Measurements from ENCODE around the gene PTPRD. TPM values are rescaled to one million over a fixed set of nuclear protein-coding genes. Genes with fewer than 3 reads are reported as not detected.

The PTPRD gene
- total and polyA plus RNA-seq, 9 of the 15 experiments (the other 6 are each of a cell fraction or from before 2014, with no cell fraction given), result 0.11 TPM; not detected in 8

- no peak for ATAC-seq
- Histone ChIP-seq H3K4me2 (ENCODE audit: insufficient read depth, low read length) (no peak overlapping the region), H3K9me1 (ENCODE audit: control insufficient read depth, insufficient read depth, low read length) (no peaks in the 10 kb centered on the region), H3K27me3 (ENCODE audit: control insufficient read depth in 2 of 2, insufficient read depth in 2 of 2, low read length in 2 of 2) (no peaks in the 10 kb centered on the region), H3K36me3 (ENCODE audit: control insufficient read depth, insufficient read depth, low read length) (no peaks in the 10 kb centered on the region), H3K4me3 (no peak overlapping the region), H4K20me1 (replicated peaks; ENCODE audit: control insufficient read depth, insufficient read depth, low read length) (no peaks in the 10 kb centered on the region), H3K9ac (ENCODE audit: insufficient read depth in 1 of 2, low read depth in 2 of 2, low read length in 2 of 2) (no peak overlapping the region), H3K79me2 (ENCODE audit: control insufficient read depth, insufficient read depth, low read length) (no peaks in the 10 kb centered on the region), H2AFZ (ENCODE audit: low read depth, low read length) (no peak overlapping the region), H3K27ac (ENCODE audit: extremely low read depth, low read depth, low read length) (no peak overlapping the region), H3K9me3 (replicated peaks; ENCODE audit: control insufficient read depth, insufficient read depth, low read depth, low read length) (no peaks in the 10 kb centered on the region), H3K4me1 (replicated peaks in 1 of 2; ENCODE audit: control insufficient read depth in 2 of 2, insufficient read depth in 2 of 2, low read length in 2 of 2) (no peaks in the 10 kb centered on the region)
- ChIA-PET CTCF (ENCODE audit: low intra/inter-chr PET ratio) (no interaction called here), POLR2A (no interaction called here)
- FAIRE-seq, result no peak
- intact Hi-C loops (cut with micrococcal nuclease), result no loop called here
- DNase-seq (ENCODE audit: extremely low read depth in 1 of 4, low spot score in 3 of 4), result peak in 1 of 4 experiments; percentile 13
- 0% methylated on average over 1 of the region's 1 CpG for WGBS (ENCODE audit: insufficient coverage, low coverage, missing lambda C conversion rate)
- in situ Hi-C loops (cut with MboI), result no loop called here
- BruUV-seq (replicated peaks), result no TSS peak
- TF ChIP-seq, protein P1, sequence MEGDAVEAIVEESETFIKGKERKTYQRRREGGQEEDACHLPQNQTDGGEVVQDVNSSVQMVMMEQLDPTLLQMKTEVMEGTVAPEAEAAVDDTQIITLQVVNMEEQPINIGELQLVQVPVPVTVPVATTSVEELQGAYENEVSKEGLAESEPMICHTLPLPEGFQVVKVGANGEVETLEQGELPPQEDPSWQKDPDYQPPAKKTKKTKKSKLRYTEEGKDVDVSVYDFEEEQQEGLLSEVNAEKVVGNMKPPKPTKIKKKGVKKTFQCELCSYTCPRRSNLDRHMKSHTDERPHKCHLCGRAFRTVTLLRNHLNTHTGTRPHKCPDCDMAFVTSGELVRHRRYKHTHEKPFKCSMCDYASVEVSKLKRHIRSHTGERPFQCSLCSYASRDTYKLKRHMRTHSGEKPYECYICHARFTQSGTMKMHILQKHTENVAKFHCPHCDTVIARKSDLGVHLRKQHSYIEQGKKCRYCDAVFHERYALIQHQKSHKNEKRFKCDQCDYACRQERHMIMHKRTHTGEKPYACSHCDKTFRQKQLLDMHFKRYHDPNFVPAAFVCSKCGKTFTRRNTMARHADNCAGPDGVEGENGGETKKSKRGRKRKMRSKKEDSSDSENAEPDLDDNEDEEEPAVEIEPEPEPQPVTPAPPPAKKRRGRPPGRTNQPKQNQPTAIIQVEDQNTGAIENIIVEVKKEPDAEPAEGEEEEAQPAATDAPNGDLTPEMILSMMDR (IDR thresholded peaks at IDR 0.05 in 2 of 3, conservative IDR thresholded peaks at IDR 0.05 in 1 of 3; ENCODE audit: insufficient read depth in 2 of 3, low read depth in 1 of 3, low read length in 3 of 3), result peak in 2 of 3 experiments; percentile 3 to 28; a peak in 2 of 6 replicates
- TF ChIP-seq SRSF3 (IDR thresholded peaks at IDR 0.05; ENCODE audit: insufficient read depth, low read length), result no peak
- TF ChIP-seq RAD21 (CRISPR knock-in tag; conservative IDR thresholded peaks at IDR 0.05 in 1 of 2, IDR thresholded peaks at IDR 0.05 in 1 of 2), result peak in 1 of 2 experiments; percentile 36; a peak in 1 of 4 replicates
These were observed 822.5 kb downstream of the PTPRD start for GRCh38 chr9:9790216-9790872.
